ENCODE data around the gene OR2T27.

GRCh38 chr1:248627971-248628844, 27.1 kb downstream of the OR2T27 start:
- no peak for TF ChIP-seq SUZ12 (IDR thresholded peaks at IDR 0.05)
- no peak for TF ChIP-seq ARNT (IDR thresholded peaks at IDR 0.05)
- no peak for TF ChIP-seq NFRKB (IDR thresholded peaks at IDR 0.05)
- TF ChIP-seq FOXA1 (IDR thresholded peaks at IDR 0.05), result no peak
- TF ChIP-seq PKNOX1 (IDR thresholded peaks at IDR 0.05), result no peak
- no peak for TF ChIP-seq ELF4 (IDR thresholded peaks at IDR 0.05)
- no peak for TF ChIP-seq HDGF (IDR thresholded peaks at IDR 0.05; ENCODE audit: borderline replicate concordance)
- no peak for TF ChIP-seq BHLHE40 (IDR thresholded peaks at IDR 0.05; ENCODE audit: borderline replicate concordance)
- TF ChIP-seq SP1 (IDR thresholded peaks at IDR 0.05), result no peak
- TF ChIP-seq L3MBTL2 (conservative IDR thresholded peaks at IDR 0.05), result no peak
- TF ChIP-seq LEF1 (IDR thresholded peaks at IDR 0.05; ENCODE audit: borderline replicate concordance), result no peak
